Suprapubic skin (tissue), 4 donors: ENCODE results near the gene HECTD3. TPM values are rescaled to one million over a fixed set of nuclear protein-coding genes. Genes with fewer than 3 reads are reported as not detected.

Experiments
- total RNA-seq, 4 donors: library from RNA; depleted of rRNA; stranded (reverse); fragments of >200 nt; gene quantifications; one replicate each; pipeline ENCODE4 v1.1.0, GENCODE V29; 2016

Gene HECTD3
- total RNA-seq, 4 donors from 2014 or later: 37.8 to 65.5 (median 56.8) TPM

Other genes starting within 250 kb of the HECTD3 start
- gene RPS8, start 235.8 kb downstream of the HECTD3 start, total RNA-seq: 1,000 to 10,000 TPM; 1,858 to 3,271 (median 2,807) TPM
- under 1 TPM in 3 of 4 donors, not detected in 1; 0.30 to 0.72 (median 0.30) TPM for gene BEST4, start 223.2 kb downstream of the HECTD3 start, total RNA-seq
- gene PLK3, start 210.9 kb downstream of the HECTD3 start, total RNA-seq: 100 to 1,000 TPM in 2 of 4 donors, 10 to 100 TPM in 2; 63.7 to 135 (median 91.1) TPM
- not detected for gene DYNLT4, start 204.0 kb downstream of the HECTD3 start, total RNA-seq
- gene BTBD19, start 202.8 kb downstream of the HECTD3 start, total RNA-seq: 1 to 10 TPM; 1.2 to 7.3 (median 4.4) TPM
- 1 to 10 TPM; 1.2 to 2.4 (median 1.5) TPM for gene PTCH2, start 168.1 kb downstream of the HECTD3 start, total RNA-seq
- gene EIF2B3, start 24.7 kb downstream of the HECTD3 start, total RNA-seq: 10 to 100 TPM; 14.1 to 20.8 (median 19.6) TPM
- gene UROD, start 930 bp upstream of the HECTD3 start, total RNA-seq: 10 to 100 TPM; 45.4 to 65.9 (median 57.2) TPM
- gene ZSWIM5, start 195.3 kb upstream of the HECTD3 start, total RNA-seq: 1 to 10 TPM; 1.9 to 3.5 (median 2.8) TPM